Measurements from ENCODE around the gene ANKRD37.

- TF ChIP-seq CTCF (IDR thresholded peaks at IDR 0.05; ENCODE audit: insufficient read depth, low read length) (no peak), POLR2AphosphoS5 (IDR thresholded peaks at IDR 0.05; ENCODE audit: low read depth) (no peak), REST (IDR thresholded peaks at IDR 0.05; ENCODE audit: insufficient replicate concordance, low read depth) (no peak), GABPA (IDR thresholded peaks at IDR 0.05; ENCODE audit: low read depth) (no peak)
Measured at GRCh38 chr4:185426960-185427688, 30.5 kb downstream of the ANKRD37 start.
